Upper lobe of left lung (tissue), 6 donors: ENCODE results near the gene ZNF408. TPM values are rescaled to one million over a fixed set of nuclear protein-coding genes. Genes with fewer than 3 reads are reported as not detected.

Experiments used
- ATAC-seq, 2 donors: fragments of 200-7000 bp; cut with Tn5 transposase; one replicate each; pipeline ENCODE4 v1.9.1; 2022; ENCODE audit warnings: mild to moderate bottlenecking in 2 of 2, moderate library complexity in 2 of 2; ENCODE audit not compliant: low FRiP score in 2 of 2
- DNase-seq, 2 donors: peaks; one replicate each; pipeline ENCODE4 v3.0.0-alpha.2; 2019 to 2020
- H3K27ac ChIP-seq, 4 donors: fragments of 200-600 bp; sonication (generic); one replicate each; pipeline ENCODE4 v1.5.1; 2016 to 2019
- H3K27me3 ChIP-seq, 4 donors: fragments of 200-600 bp; sonication (generic); one replicate each; pipeline ENCODE4 v1.5.1; 2017 to 2019
- H3K36me3 ChIP-seq, 4 donors: fragments of 200-600 bp; sonication (generic); one replicate each; pipeline ENCODE4 v1.5.1; 2016 to 2019
- H3K4me1 ChIP-seq, 4 donors: fragments of 200-600 bp; sonication (generic); one replicate each; pipeline ENCODE4 v1.5.1; 2018 to 2019
- H3K4me3 ChIP-seq, 4 donors: fragments of 200-600 bp; sonication (generic); one replicate each; pipeline ENCODE4 v1.5.1; 2017 to 2019; ENCODE audit warnings: mild to moderate bottlenecking in 2 of 4, moderate library complexity in 1 of 4
- H3K9me3 ChIP-seq, 4 donors: fragments of 200-600 bp; sonication (generic); one replicate each; pipeline ENCODE4 v1.5.1; 2018 to 2019
- EP300 ChIP-seq, 4 donors: sonication (generic); formaldehyde crosslinking; IDR thresholded peaks; one replicate each; pipeline ENCODE4 v1.5.1; 2017; ENCODE audit warnings: antibody characterized with exemption in 4 of 4, control low read depth in 2 of 4
- POLR2A ChIP-seq, 4 donors: fragments of 450-650 bp; IDR thresholded peaks; one replicate each; pipeline ENCODE4 v1.5.1; 2016 to 2017; ENCODE audit warnings: antibody characterized with exemption in 4 of 4, mild to moderate bottlenecking in 2 of 4
- POLR2AphosphoS5 ChIP-seq, 2 donors: sonication (generic); formaldehyde crosslinking; IDR thresholded peaks; one replicate each; pipeline ENCODE4 v1.5.1; 2017; ENCODE audit warnings: antibody characterized with exemption in 2 of 2
- WGBS, 2 donors: methylation state at CpG; one replicate each; pipeline ENCODE4 v1.1.5; 2017 to 2018; 5-methylcytosine and 5-hydroxymethylcytosine counted together
- total RNA-seq, 6 donors: library from RNA; depleted of rRNA in 4 of 6; stranded (reverse); fragments of >200 nt in 4 of 6; gene quantifications; one replicate each; pipeline versions ENCODE4 v1.1.0 to v1.2.1, GENCODE V29; 2016 to 2021
- TF ChIP-seq, protein P1 (sequence below), 6 experiments: fragments of 450-650 bp in 4 of 6; fragments of 200-600 bp in 2 of 6; sonication (generic) in 2 of 6; IDR thresholded peaks; one replicate each; pipeline ENCODE4 v1.5.1; 2016 to 2019; ENCODE audit warnings: antibody characterized with exemption in 6 of 6
- donor health status: DM: no; HTN: no; CAD: no; lungs with moderate emphysema.
- donor health status: DM: no; HTN: yes; CAD: no; lungs with severe emphysema.

Gene ZNF408
- total RNA-seq, 6 donors from 2014 or later = 5.3 to 17.2 (median 10.5) TPM

DNA sequence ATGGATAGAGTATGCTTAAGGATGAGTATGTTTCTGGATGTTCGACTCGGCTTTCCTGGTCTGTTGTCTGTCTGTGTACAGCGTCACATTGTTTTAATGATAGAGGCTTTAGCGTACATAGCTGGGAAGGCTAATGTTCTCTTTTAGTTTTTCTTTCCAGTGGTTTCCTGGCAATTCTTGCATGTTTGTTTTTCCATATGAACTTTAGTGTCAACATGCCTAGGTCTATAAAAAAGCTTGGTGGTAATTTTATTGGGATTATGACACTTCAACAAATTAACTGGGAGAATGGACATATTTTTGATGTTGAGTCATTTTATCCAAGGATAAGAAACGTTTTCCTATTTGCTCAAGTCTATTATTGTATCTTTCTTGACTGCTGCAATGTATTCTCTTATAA is 35.8 kb downstream of the ZNF408 start:
- no peaks in the 10 kb centered on the region for H3K9me3 ChIP-seq
- TF ChIP-seq EP300 (IDR thresholded peaks at IDR 0.05) (no peak), POLR2AphosphoS5 (IDR thresholded peaks at IDR 0.05) (no peak), POLR2A (IDR thresholded peaks at IDR 0.05) (no peak)
- TF ChIP-seq, protein P1, sequence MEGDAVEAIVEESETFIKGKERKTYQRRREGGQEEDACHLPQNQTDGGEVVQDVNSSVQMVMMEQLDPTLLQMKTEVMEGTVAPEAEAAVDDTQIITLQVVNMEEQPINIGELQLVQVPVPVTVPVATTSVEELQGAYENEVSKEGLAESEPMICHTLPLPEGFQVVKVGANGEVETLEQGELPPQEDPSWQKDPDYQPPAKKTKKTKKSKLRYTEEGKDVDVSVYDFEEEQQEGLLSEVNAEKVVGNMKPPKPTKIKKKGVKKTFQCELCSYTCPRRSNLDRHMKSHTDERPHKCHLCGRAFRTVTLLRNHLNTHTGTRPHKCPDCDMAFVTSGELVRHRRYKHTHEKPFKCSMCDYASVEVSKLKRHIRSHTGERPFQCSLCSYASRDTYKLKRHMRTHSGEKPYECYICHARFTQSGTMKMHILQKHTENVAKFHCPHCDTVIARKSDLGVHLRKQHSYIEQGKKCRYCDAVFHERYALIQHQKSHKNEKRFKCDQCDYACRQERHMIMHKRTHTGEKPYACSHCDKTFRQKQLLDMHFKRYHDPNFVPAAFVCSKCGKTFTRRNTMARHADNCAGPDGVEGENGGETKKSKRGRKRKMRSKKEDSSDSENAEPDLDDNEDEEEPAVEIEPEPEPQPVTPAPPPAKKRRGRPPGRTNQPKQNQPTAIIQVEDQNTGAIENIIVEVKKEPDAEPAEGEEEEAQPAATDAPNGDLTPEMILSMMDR (IDR thresholded peaks at IDR 0.05) = no peak
- H3K27ac ChIP-seq = no peak overlapping the region
- no peak for ATAC-seq
- no peak for DNase-seq
- H3K27me3 ChIP-seq = no peaks in the 10 kb centered on the region
- no peak overlapping the region for H3K4me3 ChIP-seq
- no peaks in the 10 kb centered on the region for H3K4me1 ChIP-seq
- 78 to 90% methylated on average over 5 of the region's 5 CpGs for WGBS, 2 donors
- peaks cover 0 to 6% (median 1%) of the 10 kb centered on the region in 4 donors for H3K36me3 ChIP-seq

DNA sequence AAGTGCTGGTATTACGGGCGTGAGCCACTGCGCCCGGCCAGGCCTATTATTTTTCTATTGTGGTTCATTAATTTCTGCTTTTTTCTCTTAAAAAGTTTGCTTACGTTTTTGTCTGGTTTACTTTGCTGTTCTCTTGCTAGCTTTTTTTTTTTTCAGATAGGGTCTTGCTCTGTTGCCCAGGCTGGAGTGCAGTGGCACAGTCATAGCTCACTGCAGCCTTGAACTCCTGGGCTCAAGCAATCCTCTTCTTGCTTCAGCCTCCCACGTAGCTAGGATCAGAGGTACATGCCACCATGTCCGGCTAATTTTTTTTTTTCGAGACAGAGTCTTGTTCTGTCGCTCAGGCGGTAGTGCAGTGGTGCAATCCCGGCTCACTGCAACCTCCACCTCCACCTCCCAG is 36.9 kb downstream of the ZNF408 start:
- Histone ChIP-seq H3K9me3 (no peaks in the 10 kb centered on the region), H3K27me3 (no peaks in the 10 kb centered on the region), H3K27ac (no peak overlapping the region), H3K4me1 (no peaks in the 10 kb centered on the region), H3K36me3 (peaks cover 0 to 17% (median 11%) of the 10 kb centered on the region in 4 donors), H3K4me3 (no peak overlapping the region)
- TF ChIP-seq EP300 (IDR thresholded peaks at IDR 0.05) (no peak), POLR2A (IDR thresholded peaks at IDR 0.05) (no peak)
- 92 to 97% methylated on average over 11 of the region's 11 CpGs for WGBS, 2 donors
- no peak for ATAC-seq
- no peak for DNase-seq

DNA sequence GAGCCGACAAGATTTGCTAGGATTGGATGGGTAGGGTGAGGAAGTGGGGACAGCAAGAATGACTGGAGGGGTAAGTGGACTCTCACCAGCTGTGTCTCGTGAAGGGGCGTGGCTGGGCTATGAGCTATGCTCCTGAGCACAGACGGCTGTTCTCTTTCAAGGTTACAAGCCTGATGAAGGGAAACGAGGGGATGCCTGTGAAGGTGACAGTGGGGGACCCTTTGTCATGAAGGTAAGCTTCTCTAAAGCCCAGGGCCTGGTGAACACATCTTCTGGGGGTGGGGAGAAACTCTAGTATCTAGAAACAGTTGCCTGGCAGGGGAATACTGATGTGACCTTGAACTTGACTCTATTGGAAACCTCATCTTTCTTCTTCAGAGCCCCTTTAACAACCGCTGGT is 38.1 kb downstream of the ZNF408 start:
- Histone ChIP-seq H3K4me1 (no peaks in the 10 kb centered on the region), H3K27ac (no peak overlapping the region), H3K36me3 (peaks cover 4 to 29% (median 20%) of the 10 kb centered on the region in 4 donors), H3K4me3 (no peak overlapping the region), H3K9me3 (no peaks in the 10 kb centered on the region), H3K27me3 (no peaks in the 10 kb centered on the region)
- 85 to 88% methylated on average over 6 of the region's 6 CpGs for WGBS, 2 donors
- ATAC-seq (no peak), DNase-seq (no peak)
- TF ChIP-seq, protein P1 (IDR thresholded peaks at IDR 0.05) = no peak
- TF ChIP-seq POLR2AphosphoS5 (IDR thresholded peaks at IDR 0.05) = no peak
- no peak for TF ChIP-seq POLR2A (IDR thresholded peaks at IDR 0.05)
- TF ChIP-seq EP300 (IDR thresholded peaks at IDR 0.05) = no peak

DNA sequence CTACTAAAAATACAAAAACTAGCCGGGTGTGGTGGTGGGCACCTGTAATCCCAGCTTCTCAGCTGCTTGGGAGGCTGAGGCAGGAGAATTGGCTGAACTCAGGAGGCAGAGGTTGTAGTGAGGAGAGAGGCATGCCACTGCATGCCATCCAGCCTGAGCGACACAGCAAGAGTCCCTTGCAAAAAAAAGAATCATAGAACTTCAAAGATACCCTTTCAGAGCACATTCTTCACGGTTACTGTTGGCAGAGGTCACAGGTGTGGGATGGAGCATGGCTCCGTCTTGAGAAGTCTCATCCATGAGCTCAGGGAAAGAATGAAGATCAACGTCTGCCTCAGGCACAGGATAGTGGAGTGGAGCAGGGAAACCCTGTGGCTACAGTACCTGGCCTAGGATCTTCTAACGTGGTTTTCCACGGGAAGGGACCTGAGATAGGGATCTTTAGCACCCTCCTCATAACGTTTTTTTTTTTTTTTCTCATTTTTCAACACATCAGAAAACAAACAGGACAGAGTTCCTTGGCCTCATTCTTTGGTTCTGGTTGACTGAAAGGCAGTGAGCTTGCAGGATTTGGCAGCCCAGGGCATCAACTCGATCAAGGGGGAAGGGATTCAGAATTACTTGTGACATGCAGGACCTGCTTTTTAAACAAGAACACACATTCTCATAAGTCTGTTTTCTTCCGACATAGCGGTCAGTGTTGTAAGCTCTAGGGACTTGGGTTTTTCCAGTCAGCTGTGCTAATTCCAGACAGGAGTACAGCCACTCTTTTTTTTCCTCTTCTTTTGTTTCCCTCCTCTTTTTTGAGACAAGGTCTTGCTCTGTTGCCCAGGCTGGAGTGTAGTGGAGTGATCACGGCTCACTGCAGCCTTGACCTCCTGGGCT is 41.0 kb downstream of the ZNF408 start:
- no peak overlapping the region for H3K4me3 ChIP-seq
- 78 to 82% methylated on average over 12 of the region's 12 CpGs for whole genome bisulfite sequencing, 2 donors
- no peaks in the 10 kb centered on the region for H3K4me1 ChIP-seq
- no peaks in the 10 kb centered on the region for H3K27me3 ChIP-seq
- DNase-seq = no peak
- peaks cover 16 to 58% (median 46%) of the 10 kb centered on the region in 4 donors for H3K36me3 ChIP-seq
- peak in 1 of 2 donors; percentile 46 for ATAC-seq
- no peak for TF ChIP-seq POLR2AphosphoS5 (IDR thresholded peaks at IDR 0.05)
- no peak for TF ChIP-seq POLR2A (IDR thresholded peaks at IDR 0.05)
- no peak for TF ChIP-seq EP300 (IDR thresholded peaks at IDR 0.05)
- TF ChIP-seq, protein P1 (IDR thresholded peaks at IDR 0.05) = no peak
- H3K27ac ChIP-seq = no peak overlapping the region
- no peaks in the 10 kb centered on the region for H3K9me3 ChIP-seq

DNA sequence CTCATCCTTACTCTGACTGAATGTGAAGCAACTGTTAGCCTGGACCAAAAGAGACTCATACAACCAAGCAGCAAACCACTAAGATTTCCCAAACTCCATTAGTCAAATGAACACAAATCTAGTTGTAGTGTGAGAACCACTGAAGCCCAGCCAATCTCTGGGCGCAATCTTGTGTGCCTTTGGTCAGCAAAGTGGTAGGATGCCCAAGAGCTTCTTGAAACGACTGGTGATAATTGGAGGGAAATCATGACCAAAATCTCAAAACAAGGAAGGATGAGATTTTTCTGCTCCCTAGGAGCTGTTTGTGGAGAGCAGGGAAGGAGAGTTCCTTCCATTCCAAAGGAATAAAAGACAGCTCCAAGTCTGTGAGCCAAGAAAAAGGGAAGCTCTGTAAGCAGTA is 42.2 kb downstream of the ZNF408 start:
- no peak overlapping the region for H3K4me3 ChIP-seq
- H3K36me3 ChIP-seq = peaks cover 16 to 70% (median 58%) of the 10 kb centered on the region in 4 donors
- H3K27ac ChIP-seq = no peak overlapping the region
- no peaks in the 10 kb centered on the region for H3K9me3 ChIP-seq
- no peak for TF ChIP-seq POLR2AphosphoS5 (IDR thresholded peaks at IDR 0.05)
- TF ChIP-seq POLR2A (IDR thresholded peaks at IDR 0.05) = no peak
- TF ChIP-seq EP300 (IDR thresholded peaks at IDR 0.05) = no peak
- TF ChIP-seq, protein P1 (IDR thresholded peaks at IDR 0.05) = no peak
- H3K4me1 ChIP-seq = no peaks in the 10 kb centered on the region
- H3K27me3 ChIP-seq = no peaks in the 10 kb centered on the region
- ATAC-seq = no peak
- 91% methylated on average over 2 of the region's 2 CpGs for WGBS, 2 donors
- DNase-seq = no peak
